GM18498 (cell line): Measurements from ENCODE around the gene MVB12B.

Experiments used
- ATAC-seq: cut with Tn5 transposase; IDR thresholded peaks from one replicate; pipeline ENCODE4 v1.9.1; 2021; ENCODE audit warnings: mild to moderate bottlenecking, moderate library complexity; ENCODE audit not compliant: unreplicated experiment

MVB12B gene

DNA sequence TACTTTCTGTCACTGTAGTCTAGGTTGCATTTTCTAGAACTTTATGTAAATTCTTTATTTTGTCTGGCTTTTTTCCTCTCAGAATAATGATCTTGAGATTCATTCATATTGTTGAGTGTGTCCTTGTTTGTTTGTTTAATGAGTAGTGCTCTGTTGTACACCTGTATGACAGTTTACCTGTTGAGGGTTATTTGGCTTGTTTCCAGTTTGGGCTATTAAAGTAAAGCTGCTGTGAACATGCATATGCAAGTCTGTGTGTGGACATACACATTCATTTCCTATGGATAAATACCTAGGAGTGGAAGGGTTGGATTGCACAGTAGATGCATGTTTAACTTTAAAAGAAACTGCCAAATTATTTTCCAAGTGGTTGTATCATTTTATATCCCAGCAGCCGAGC, 30.4 kb downstream of the MVB12B start:
- ATAC-seq: no peak

DNA sequence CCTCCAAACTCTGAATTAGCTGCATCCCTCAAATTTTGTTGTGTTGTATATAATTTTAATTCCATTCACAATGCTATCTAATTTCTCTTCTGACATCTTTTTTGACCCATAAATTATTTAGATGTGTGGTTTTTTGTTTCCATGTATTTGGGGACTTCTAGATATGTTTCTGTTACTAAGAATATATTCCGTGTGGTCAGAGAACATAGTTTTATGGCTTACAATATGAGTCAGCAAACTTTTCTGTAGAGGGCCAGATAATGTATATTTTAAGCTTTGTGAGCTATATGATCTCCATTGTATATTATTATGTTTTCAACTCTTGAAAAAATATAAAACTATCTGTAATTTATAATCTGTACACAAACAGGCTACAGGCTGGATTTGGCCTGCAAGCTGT, 33.4 kb downstream of the MVB12B start:
- ATAC-seq: no peak

DNA sequence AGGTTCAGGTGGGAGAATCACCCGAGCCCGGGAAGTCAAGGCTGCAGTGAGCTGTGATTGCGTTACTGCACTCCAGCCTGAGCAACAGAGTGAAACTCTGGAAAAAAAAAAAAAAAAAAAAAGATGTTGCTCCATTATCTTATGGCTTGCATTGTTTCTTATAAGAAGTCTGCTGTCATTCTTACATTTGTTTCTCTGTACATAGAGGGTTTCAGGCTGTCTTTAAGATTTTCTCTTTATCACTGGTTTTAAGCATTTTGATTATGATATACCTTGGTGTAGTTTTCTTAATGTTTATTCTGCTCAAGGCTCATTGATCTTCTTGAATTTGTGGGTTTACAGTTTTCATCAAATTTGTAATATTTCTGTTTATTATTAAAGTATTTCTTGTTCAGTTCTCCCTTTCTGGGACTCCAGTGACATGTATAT, 35.2 kb downstream of the MVB12B start:
- ATAC-seq: no peak

DNA sequence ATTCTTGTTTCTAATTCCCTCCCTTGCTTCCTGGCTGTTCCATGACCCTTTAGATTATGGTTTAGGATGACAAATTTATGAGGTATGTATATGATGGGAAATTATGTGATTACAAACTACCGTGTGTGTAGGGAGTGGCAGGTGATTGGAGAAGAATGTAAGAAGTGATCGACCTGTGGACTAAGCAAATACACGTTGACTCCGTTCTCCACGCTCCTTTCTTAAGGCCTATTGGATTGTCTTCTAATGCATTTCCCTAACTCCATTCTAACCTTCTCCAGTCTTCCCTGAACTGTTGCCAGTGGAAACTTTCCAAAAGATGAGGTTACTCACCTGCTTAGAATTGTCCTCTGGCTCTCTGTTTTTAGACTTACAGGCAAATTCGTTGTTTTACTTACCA, 36.6 kb downstream of the MVB12B start:
- no peak for ATAC-seq

DNA sequence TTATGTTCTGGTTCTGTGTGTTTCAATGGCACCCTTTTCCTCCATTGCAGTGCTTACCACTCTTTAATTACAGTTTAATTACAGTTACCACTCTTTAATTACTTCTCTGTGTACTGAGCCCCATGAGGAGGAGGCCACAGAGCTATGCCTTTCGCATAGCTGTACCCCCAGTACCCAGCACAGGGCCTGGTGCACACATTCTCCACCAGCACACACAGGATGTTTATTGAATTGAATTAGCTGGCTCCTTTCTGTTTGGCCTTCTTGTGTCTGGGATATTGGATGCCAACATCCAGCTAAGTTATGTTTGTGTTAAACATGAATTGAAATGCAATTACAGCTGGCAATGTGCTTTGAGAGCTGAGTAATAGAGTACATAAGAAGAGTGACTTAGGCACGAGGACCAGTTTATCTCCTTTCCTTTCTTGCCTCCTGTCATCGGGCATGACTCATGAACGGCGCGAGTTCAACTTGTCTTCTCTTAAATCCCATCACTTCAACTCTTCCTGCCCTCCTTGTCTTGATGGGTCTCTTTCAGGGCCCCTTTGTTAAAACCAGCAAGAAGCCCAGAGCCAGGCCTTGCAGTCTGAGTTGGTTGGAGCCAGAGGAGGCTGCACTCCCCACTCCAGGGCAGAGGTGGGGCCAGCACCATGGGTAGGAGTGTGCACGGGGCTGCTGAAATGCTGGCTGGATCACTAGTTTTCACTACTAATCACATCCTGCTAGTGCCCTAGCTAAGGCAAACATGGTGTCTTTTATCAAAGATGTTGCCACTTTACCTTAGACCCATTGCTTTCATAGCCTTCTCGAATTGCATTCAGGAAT, 37.4 kb downstream of the MVB12B start:
- ATAC-seq: no peak

DNA sequence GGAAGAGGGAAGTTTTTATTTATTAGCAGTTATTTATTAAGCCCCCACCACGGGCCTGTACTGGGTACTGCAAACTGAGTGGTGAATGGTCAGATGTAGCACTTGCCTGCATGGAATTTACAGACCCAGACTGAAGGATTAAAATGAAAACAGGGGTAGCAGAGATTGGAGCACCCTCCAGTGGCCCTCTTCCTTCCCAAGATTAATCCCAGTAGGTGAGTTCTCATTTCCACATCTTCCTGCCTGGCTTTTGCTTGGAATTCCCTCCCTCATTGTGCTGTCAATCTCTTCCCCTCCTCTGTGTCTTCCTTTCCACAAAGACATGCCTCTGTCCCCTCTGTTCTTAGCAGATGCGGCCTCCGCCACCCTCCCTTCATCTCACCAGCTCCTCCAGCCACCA, 39.2 kb downstream of the MVB12B start:
- no peak for ATAC-seq

DNA sequence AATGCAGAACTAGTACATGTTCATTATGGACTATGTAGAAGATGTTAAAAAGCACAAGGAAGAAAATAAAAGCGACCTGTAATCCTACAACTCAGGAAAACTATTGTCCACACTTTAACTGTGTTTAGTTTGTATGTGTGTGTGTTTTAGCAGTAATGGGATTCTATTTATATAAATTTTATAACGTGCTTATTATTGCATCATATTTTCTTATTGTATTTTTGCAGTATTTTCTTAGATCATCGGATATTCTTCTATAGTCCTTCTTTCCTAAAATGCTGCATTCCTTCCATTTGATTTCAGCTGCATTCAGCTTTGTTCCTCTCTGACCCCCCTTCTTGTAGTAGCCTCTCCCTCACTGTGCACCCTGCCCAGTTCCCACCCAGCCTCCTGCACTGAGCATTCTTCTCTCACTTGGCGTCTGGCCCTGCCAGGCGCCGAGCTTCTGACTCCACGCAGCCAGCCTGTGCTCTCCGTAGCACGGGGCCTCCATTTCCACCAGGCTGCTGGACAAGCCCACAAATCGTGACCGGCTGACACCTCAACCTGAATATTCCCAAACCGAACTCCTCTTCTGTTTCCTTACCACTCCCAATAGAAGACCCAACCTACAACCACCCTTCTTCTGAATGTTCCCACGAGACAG, 39.9 kb downstream of the MVB12B start:
- ATAC-seq: no peak

DNA sequence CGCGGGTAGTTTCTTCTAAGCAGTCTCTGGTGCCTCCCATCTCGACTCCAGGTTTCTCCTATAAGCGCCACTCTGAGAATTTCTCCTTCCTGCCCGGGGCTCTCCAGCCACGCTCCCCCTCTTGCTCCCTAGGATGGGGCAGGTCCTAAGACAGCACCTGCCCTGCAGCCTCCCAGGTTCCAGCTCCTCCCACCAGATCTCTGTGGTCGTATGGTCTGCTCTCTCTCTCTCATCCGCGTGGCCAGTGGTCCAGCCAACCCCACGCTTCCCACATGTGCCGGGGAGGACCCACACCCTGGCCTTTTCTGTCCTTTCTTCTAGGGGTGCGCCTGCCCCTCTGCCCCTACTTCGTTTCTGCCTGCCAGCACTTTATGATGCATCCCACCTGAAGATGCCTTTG, 40.5 kb downstream of the MVB12B start:
- ATAC-seq: no peak

DNA sequence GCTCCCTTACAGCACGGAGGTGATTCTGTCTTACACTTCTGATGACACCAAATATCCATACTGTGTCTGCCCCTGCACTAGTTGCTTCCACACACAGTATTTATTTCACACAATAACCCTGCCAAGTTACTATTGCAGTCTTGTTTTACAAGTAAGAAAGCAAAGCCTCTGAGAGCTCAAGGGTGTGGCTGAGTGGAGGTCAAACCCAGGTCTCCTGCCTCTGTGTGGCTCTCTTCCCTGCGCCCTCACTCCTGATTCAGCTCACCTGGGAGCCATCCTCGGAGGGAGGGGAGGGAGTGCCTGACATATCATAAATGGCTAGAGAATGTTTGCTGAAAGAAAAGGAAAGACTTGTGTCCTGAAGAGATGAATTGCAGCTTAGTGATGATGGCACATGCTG, 41.0 kb downstream of the MVB12B start:
- ATAC-seq: no peak

DNA sequence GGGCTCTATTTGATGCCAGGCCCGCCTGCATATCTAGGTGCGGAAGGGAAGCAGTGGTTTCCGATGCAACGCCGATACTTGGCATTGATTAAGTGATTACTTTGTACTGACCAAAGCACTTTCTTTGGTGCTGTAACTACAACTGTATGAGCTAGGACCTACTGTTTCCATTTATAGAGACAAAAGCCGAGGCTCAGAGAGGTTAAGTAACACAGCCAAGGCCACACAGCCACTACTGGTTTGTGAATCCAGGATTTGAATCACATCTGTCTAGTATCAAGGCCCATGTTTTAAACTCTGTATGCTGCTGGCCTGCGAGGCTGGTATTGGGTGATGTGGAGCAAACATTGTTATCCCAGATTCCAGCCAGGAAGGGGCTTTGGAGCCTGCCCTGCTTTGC, 41.4 kb downstream of the MVB12B start:
- ATAC-seq: no peak

DNA sequence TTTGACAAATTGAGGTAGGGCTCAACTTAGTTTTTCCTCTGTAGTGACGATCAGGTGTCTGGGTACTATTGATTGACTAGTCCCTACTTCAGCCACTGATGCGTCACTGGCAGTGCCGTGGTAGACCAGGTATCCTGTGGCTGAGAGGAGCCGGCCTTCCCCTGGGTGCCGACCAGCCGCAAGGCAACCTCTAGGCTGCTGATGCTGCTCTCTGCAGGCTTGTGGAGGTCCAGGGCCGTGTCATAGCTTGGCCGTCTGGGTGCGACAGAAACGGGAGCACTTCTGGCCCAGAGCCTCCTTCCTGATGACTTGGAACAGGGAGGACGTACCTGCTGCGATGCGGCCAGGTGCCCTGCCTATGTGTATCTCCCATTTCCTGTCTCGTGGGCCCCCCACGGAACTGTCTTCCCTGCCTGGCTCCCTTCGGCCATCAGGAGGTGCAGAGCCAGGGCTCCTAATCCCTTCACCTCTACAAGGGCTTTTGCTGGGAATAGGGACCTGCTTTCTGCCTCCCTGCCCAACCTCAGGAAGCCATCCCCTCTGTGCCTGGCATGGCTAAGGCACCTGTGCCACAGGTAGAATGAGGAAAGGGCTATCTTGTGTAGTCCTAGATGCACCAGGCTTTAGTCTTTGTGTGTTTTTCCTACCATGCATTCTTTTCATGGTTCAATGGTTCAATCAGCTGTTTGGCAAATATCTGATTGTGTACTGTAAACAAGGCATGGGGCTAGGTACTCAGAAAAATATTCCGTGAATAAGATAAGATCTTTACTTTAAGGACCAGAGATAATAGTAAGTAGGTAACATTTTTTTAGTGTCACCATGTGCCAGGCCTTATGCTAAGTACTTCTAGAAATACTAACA, 44.6 kb downstream of the MVB12B start:
- no peak for ATAC-seq

DNA sequence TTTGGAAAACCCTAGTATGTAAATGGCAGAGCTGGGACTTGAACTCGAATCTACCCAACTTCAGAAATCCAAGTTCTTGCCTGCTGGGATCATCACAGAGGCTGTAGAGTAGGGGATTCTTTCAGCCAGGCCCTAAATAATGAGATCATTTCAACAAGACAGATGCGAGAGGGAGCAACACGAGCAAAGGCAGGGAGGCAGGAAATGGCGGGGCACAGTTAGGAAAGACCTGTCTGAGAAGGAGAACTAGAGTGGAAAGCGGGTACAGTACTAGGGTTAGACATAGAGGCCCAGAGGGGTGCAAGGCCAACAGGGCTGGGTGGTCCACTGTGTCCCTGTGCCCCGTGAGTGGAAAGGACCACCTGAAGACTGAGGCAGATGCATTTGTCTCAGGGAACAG, 46.1 kb downstream of the MVB12B start:
- ATAC-seq: no peak

DNA sequence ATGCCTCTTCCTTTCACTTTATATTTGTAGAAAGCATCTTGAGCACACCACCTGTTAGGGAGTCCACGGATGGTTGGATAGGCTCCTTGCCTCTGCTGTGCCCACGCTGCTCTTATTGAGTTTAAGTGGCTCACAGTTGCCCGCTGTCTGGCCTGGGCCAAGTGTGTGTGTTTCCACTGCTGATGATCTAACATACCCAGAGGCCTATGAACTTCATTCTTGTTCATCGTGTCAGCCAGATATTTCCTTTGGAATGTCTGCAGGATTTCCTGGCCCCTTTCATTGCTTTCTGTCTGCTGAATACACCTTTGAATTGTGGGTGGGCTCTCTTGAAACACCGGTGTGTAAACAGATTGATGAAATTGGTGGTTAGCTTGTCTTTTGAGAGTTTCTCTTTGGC, 46.6 kb downstream of the MVB12B start:
- no peak for ATAC-seq

DNA sequence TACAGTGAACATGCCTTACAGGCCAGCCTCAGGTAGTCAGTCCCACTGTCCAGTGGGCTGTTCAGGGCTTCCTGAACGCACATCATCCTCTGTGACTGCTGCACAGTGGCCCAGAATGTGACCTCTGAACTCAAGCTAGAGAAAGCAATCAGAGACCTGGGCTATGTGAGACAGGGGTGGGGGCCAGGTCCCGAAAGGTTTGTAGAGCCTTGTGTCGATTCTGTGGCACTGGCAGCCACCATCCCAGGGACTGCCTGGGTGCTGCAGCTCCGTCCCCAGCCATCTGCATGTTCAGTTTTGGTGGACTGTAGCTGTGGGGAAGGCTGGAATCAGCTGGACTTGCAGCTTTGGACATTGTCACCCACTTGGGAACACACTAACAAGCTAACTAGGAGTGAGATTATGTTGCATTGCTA, 47.7 kb downstream of the MVB12B start:
- ATAC-seq: no peak

DNA sequence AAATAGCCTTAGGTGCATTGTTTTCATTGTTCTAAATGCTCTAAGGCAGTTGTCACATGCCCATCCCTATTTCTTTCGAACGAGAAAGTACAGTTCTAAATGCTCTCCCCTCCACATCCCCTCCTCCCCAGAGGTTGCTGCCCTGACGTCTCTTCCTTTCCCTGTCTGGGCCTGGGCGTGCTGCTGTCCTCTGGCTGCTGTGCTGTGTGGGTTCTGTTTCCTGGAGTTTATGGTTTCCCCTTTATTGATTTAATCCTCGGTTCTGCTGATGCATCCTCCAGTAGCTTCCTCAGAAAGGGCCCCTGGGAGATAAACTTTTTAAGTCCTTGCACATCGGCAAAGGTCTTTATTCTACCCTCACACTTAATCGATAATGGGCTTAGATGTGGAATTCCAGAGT, 48.8 kb downstream of the MVB12B start:
- ATAC-seq: no peak

DNA sequence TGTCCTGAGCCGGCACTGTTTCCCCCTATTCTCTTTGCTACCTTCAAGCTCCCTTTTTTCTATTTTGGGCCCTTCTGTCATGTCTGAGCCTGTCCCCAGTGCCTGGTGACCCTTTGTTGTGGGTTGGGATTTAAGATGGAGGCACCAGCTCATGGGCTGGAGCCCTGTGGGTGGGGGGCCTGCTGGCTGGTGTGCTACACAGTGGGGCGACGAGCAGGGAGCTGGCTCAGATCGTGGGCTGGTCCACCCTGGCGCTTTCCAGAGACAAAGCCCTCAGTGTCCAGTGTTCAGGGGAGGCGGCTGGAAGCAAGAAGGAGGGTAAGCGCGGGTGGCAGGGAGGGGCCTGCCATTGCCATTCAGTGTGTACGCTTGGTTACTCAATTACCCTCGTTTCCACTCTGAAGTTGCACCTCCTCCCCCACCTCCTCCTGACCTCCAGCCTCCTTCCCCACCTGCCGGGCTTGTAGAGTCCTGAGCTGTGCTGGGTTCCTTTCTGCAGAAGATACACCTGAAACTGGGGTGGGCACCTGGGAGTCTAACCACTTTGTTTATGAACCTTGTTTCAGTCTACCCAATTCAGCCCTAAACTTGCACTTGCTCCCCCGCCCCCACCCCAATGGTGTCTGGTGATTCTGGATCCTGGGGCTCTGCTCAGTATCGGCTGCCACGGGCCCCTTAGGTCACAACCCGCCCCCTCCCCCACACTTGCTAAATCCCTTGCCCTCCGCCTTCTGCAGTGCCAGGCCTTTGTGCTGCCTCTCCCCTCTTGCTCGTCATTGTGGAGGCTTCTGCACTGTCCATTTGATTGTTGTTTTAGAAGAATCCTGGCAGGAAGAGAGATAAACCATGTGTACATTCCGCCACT, 49.9 kb downstream of the MVB12B start:
- no peak for ATAC-seq

DNA sequence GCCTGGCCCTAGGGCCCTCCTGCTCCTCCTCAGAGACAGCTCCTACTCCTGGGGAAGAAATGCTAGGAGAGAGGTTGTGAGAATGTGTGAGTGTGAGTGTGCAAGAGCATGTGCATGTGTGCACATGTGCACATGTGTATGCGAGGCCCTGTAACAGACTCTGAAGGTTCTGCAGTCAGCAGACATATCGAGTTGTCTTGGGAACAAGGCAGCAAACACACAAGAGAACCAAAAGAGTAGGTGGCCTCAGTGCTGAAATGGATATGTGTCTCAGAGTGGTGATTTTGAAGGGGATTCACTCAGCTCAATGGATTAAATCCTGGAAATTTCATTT, 50.5 kb downstream of the MVB12B start:
- no peak for ATAC-seq

DNA sequence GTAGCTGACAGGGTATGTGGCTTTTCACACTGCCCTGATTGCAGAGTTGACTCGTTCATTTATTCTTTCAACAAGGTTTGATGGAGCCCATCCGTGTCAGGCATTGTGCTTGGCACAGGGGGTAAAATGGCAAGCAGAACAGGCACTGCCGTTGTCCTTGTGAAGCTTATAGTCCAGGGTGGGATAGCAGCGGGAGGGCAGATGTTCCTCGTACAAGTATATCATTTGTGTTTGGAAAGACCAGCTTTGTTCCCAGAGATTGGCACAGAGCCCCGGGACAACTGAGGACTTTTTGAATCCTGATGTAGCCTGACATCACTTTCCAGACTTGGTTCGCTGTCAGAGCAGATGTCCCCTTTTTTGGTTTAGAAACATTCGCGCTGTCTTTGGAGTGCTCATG, 50.9 kb downstream of the MVB12B start:
- no peak for ATAC-seq

DNA sequence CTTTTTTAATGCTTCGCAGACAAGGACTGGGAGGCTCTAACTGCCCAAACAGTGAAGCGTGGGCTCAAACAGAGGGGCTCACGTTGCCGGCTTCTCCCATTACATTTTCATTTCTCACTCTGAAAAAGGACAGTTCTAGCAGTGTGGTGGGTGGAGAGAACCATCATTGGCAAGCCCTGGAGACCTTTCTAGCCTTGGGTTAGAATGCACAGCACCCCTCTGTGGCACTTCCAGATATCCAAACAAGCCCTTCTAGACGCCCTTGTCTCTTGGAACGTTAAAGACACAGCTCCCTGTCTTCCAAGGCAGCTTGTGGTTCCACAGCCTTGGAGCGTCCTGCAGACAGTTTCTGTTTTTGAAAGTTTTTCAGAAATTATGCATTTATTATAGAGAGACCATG, 52.1 kb downstream of the MVB12B start:
- ATAC-seq: no peak

DNA sequence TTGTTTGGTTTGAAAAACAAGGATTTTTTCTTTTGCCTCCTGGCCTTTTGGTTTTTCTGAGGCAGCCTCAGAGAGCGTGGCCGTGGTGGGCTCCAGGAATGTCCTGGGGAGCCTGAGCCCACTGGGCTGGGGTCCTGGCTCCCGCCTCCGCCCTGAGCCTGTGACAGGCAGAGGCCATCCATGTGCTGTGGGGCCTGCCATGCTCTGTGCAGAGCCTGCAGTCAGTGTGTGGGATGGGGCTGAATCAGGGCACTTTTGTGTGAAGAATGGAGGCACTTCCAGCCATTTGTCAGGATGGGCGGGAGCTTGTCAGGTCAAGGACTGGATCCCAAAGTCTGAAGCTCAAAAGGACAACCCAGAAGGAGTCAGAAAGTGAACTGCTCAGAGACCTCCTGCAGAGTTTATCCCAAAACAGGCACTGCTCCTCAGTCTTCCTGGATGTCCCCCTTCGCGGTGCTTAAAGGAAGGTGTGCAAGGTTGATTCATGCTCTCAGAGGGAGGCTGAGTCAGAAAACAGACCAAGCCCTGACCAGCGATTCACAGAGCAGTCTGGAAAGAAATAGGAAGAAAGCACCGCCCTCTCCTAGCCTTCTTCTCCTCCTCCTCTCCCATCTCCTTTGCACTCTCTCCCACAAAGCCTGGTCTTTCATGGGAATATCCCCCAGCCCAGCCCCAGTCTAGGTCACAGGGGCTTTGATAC, 53.2 kb downstream of the MVB12B start:
- ATAC-seq: no peak
